ENCODE measurements around the gene EHF.

The EHF gene

GRCh38 chr11:34634694-34635062 lies 13.8 kb downstream of the EHF start:
- TF ChIP-seq, protein P1, sequence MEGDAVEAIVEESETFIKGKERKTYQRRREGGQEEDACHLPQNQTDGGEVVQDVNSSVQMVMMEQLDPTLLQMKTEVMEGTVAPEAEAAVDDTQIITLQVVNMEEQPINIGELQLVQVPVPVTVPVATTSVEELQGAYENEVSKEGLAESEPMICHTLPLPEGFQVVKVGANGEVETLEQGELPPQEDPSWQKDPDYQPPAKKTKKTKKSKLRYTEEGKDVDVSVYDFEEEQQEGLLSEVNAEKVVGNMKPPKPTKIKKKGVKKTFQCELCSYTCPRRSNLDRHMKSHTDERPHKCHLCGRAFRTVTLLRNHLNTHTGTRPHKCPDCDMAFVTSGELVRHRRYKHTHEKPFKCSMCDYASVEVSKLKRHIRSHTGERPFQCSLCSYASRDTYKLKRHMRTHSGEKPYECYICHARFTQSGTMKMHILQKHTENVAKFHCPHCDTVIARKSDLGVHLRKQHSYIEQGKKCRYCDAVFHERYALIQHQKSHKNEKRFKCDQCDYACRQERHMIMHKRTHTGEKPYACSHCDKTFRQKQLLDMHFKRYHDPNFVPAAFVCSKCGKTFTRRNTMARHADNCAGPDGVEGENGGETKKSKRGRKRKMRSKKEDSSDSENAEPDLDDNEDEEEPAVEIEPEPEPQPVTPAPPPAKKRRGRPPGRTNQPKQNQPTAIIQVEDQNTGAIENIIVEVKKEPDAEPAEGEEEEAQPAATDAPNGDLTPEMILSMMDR (IDR thresholded peaks at IDR 0.05; ENCODE audit: low read depth, low read length, poor library complexity, severe bottlenecking): no peak
- TF ChIP-seq EZH2phosphoT487 (IDR thresholded peaks at IDR 0.05; ENCODE audit: borderline replicate concordance, low read length): no peak
- Histone ChIP-seq H3K4me1 (ENCODE audit: control insufficient read depth, low read length) (no peaks in the 10 kb centered on the region), H3K27ac (ENCODE audit: low read depth, low read length) (no peak overlapping the region)

DNA sequence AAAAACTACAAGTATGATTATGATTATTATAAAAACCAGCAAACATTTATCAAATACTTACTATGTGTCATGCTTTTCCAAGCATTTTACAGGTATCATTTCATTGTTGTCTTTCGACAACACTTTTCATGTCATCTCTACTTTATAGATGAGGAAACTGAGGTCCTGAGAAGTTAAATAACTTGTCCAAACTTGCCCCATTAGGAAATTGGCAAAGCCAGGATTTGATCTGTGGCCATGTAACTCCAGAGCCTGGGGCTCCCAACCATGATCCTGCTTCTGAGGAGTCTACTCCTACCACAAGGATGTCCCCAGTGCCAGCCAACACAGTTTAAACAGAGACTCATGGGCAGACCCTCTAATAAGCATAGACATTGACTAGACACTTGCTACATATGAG lies 15.2 kb downstream of the EHF start:
- no peaks in the 10 kb centered on the region for H3K9me2 ChIP-seq (replicated peaks; ENCODE audit: control insufficient read depth, low read length)
- H3K4me3 ChIP-seq (ENCODE audit: low read length): no peak overlapping the region
- no peaks in the 10 kb centered on the region for H3K4me1 ChIP-seq (ENCODE audit: control insufficient read depth, low read length)
- H3K27me3 ChIP-seq (ENCODE audit: control insufficient read depth, low read length): 0 out of 2 replicates have a peak, but pooled peaks cover 2% of the 10 kb centered on the region
- TF ChIP-seq EZH2phosphoT487 (IDR thresholded peaks at IDR 0.05; ENCODE audit: borderline replicate concordance, low read length): no peak
- TF ChIP-seq, protein P1 (IDR thresholded peaks at IDR 0.05; ENCODE audit: low read depth, low read length, poor library complexity, severe bottlenecking): no peak
- H3K36me3 ChIP-seq (ENCODE audit: control insufficient read depth, low read length): no peaks in the 10 kb centered on the region
- no peak overlapping the region for H3K4me2 ChIP-seq (ENCODE audit: low read length)
- no peaks in the 10 kb centered on the region for H3F3A ChIP-seq (ENCODE audit: control insufficient read depth, insufficient read depth)
- H3K79me2 ChIP-seq (ENCODE audit: control insufficient read depth, low read length): no peaks in the 10 kb centered on the region
- no peak overlapping the region for H3K27ac ChIP-seq (ENCODE audit: low read depth, low read length)
- no peaks in the 10 kb centered on the region for H4K20me1 ChIP-seq (ENCODE audit: control insufficient read depth, insufficient read depth, low read depth, low read length)
- H3K9me3 ChIP-seq (ENCODE audit: control insufficient read depth, insufficient read depth, low read length): no peaks in the 10 kb centered on the region

More at GRCh38 chr11:34634694-34635062, 13.8 kb downstream of the EHF start:
- Histone ChIP-seq H4K20me1 (ENCODE audit: control insufficient read depth, insufficient read depth, low read depth, low read length) (no peaks in the 10 kb centered on the region), H3K9me2 (replicated peaks; ENCODE audit: control insufficient read depth, low read length) (no peaks in the 10 kb centered on the region), H3K36me3 (ENCODE audit: control insufficient read depth, low read length) (no peaks in the 10 kb centered on the region), H3F3A (ENCODE audit: control insufficient read depth, insufficient read depth) (no peaks in the 10 kb centered on the region), H3K79me2 (ENCODE audit: control insufficient read depth, low read length) (no peaks in the 10 kb centered on the region), H3K27me3 (ENCODE audit: control insufficient read depth, low read length) (0 out of 2 replicates have a peak, but pooled peaks cover 2% of the 10 kb centered on the region), H3K4me3 (ENCODE audit: low read length) (no peak overlapping the region), H3K9me3 (ENCODE audit: control insufficient read depth, insufficient read depth, low read length) (no peaks in the 10 kb centered on the region), H3K4me2 (ENCODE audit: low read length) (no peak overlapping the region)

GRCh38 chr11:34637303-34637702 lies 16.4 kb downstream of the EHF start:
- no peak for TF ChIP-seq EZH2phosphoT487 (IDR thresholded peaks at IDR 0.05; ENCODE audit: borderline replicate concordance, low read length)
- TF ChIP-seq, protein P1 (IDR thresholded peaks at IDR 0.05; ENCODE audit: low read depth, low read length, poor library complexity, severe bottlenecking): no peak
- no peaks in the 10 kb centered on the region for H3K9me3 ChIP-seq (ENCODE audit: control insufficient read depth, insufficient read depth, low read length)
- H4K20me1 ChIP-seq (ENCODE audit: control insufficient read depth, insufficient read depth, low read depth, low read length): no peaks in the 10 kb centered on the region
- 0 out of 2 replicates have a peak, but pooled peaks cover 2% of the 10 kb centered on the region for H3K27me3 ChIP-seq (ENCODE audit: control insufficient read depth, low read length)
- H3K27ac ChIP-seq (ENCODE audit: low read depth, low read length): no peak overlapping the region
- H3K4me3 ChIP-seq (ENCODE audit: low read length): no peak overlapping the region
- no peaks in the 10 kb centered on the region for H3F3A ChIP-seq (ENCODE audit: control insufficient read depth, insufficient read depth)
- H3K36me3 ChIP-seq (ENCODE audit: control insufficient read depth, low read length): no peaks in the 10 kb centered on the region
- H3K4me2 ChIP-seq (ENCODE audit: low read length): no peak overlapping the region
- H3K4me1 ChIP-seq (ENCODE audit: control insufficient read depth, low read length): no peaks in the 10 kb centered on the region
- no peaks in the 10 kb centered on the region for H3K79me2 ChIP-seq (ENCODE audit: control insufficient read depth, low read length)
- no peaks in the 10 kb centered on the region for H3K9me2 ChIP-seq (replicated peaks; ENCODE audit: control insufficient read depth, low read length)

Measured in DOHH2 (cell line).